ENCODE data around the gene CDK6.
"Not testable (repeated sequence)": the region's sequence is repeated elsewhere in the genome, so short reads cannot be mapped to it uniquely, and the experiment has no call there.

- TF ChIP-seq CTCF, EZH2phosphoT487, EZH2 (IDR thresholded peaks at IDR 0.05): not testable (repeated sequence)
Measured at GRCh38 chr7:92757311-92757910, 79.0 kb downstream of the CDK6 start.

All from neural progenitor cell (in vitro differentiated cells).